HG02981 (cell line): ENCODE data around the gene NCBP3.

Experiments
- ATAC-seq: cut with Tn5 transposase; IDR thresholded peaks from one replicate; pipeline ENCODE4 v1.9.1; 2021; ENCODE audit warnings: mild to moderate bottlenecking, moderate library complexity; ENCODE audit not compliant: unreplicated experiment

The NCBP3 gene

DNA sequence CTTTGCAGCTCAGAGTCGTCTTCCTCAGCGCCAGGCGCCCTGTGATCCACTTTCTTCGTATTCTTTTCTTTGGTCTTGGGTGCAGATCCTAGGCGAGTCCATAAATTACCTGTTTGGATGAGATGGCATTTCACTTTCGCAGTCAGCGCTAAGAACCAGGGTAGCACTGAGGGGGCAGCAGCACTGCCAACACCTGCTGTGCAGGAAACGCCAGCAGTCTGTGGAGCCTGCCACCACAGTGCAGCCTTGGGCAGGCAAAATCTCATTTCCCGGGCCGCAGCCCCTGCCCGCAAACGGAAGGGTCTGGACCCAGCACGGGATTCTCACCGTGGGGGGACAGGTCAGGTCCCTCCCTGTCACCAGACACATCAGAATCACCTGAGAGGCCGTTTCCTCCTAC lies 32.9 kb downstream of the NCBP3 start:
- ATAC-seq, result no peak

DNA sequence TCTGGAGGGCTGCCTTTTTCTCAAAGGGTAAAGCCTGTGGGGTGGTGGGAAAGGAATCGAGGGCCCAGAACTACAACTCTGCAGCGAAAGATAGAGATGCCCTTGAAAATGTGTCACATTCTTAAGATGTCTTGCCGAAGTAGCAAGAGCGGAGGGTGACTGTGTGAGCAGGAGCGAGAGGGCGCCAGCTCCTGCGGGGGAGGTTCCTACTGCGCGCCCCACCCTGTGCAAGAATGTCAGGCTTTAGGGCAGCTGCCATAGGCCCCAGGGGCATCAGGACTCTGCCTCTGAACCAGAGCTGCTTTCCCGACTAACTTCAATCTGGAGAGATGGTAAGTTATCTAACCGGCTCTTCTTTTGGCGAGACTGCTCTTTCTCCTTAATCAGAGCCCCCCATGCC lies 33.3 kb downstream of the NCBP3 start:
- ATAC-seq, result no peak

DNA sequence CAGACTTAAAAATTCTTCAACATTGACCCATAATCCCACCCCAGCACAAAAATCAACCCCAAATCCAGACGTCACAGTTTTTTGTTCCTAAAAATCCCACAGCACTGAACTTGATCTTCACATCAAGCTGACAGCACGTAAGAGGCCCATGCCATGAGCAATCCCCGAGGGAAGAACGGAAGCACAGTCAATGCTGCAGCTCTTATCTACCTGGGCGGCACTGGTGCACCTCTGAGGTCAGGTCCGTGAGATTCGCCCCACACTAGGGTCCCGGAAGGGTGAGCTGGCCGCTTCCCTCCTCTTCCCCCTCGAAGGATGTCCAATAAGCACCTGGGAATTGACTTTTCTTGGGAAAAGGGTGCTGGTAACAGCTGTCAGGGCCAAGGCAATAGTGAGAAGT lies 33.8 kb downstream of the NCBP3 start:
- ATAC-seq, result no peak

GRCh38 chr17:3810019-3810418 lies 36.0 kb downstream of the NCBP3 start:
- ATAC-seq, result no peak

DNA sequence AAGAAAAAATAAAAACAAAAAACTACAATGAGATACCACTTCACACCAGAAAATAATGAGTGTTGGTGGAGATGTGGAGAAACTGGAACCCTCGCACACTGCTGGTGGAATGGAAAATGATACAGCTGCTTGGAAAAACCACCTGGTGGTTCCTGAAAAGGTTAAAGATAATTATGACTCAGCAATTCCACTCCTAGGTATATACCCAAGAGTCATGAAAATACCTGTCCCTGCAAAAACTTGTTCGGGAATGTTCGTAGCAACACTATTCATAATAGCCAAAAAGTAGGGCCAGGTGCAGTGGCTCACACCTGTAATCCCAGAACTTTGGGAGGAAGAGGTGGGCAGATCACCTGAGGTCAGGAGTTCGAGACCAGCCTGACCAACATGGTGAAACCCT lies 36.9 kb downstream of the NCBP3 start:
- no peak for ATAC-seq

- ATAC-seq, result no peak
These were observed 37.3 kb downstream of the NCBP3 start for GRCh38 chr17:3808701-3809100.

GRCh38 chr17:3805581-3805980 lies 40.5 kb downstream of the NCBP3 start:
- no peak for ATAC-seq

DNA sequence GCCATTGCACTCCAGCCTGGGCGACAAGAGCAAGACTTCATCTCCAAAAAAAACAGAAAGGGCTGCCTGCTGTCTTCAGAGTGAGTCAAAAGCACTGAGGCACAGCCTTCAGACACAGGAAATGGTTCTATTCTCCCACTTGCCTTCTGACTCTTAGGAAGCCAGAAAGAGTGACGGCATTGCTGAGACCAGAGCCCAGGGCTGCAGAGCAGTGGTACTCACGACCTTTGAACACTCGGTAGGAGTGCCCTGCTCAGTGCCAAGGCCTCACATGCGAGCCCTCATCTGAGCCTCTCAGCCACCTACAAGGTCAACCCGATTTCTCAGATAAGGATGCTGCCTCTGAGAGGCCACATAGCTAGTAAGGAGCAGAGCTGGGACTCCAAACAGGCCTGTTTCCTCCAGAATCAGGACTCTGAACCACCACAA lies 41.5 kb downstream of the NCBP3 start:
- ATAC-seq, result peak; percentile 69

GRCh38 chr17:3803308-3803640 lies 42.8 kb downstream of the NCBP3 start:
- ATAC-seq, result no peak

- ATAC-seq, result no peak
These were observed 43.4 kb downstream of the NCBP3 start for GRCh38 chr17:3802461-3803307.

DNA sequence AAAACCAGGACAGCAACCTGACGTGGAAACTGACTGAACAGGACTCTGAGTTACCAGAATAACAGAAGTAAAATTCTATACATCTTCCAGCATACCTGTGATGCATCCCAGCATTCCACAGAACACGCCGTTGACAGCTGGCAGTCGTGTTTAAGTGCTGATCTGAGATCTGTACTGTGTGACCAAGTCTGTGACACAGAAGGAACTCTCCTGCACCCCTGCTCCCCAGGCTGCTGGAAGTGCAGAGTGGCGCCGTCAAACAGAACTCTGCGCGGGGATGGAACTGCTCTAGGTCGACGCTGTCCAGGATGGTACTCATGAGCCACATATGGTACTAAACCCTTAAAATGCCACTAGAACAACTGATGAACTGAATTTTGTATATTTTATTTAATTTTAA lies 44.3 kb downstream of the NCBP3 start:
- no peak for ATAC-seq

GRCh38 chr17:3801347-3801746 lies 44.7 kb downstream of the NCBP3 start:
- no peak for ATAC-seq

DNA sequence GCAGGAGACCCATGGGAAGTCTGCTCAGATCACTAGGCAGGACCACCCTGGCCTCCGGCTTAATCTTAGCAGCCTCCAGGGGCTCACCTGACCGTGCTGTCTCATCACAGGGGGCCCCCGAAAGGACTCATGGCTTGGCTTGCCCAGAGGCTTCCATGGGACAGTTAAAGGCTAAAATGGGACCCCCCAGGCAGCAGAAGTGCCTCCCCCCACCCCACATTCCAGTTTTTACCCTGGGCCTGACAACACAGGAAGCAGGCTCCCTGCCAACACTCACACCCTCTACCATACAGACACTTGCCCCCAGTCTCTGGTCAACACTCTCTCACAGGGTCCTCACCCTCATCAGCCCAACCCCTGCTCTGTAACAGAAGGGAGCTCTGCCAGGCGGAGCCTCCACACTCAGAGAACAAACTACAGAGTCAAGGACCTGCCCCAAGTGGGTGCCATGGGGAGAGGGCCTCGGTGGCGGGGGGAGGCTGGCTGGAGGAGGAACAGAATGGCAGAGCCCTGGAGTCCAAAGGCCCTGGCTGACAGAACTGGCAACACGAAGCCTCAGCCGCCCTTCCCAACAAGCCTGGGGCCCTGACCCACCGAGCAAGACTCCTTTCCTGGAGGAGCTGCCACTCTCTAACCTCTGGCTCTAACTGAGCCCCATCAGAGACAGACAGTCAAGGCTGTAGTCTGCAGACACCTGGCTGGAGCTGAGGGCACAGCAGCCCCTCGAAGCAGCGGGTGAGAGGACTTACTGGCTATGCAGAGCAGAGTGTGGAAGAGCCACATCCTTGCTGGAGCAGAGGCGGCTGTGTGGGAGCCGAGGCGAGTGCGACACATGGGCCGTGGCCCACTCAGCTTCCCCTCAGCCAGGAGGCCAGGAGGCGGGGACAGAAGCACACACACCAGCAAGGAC lies 45.4 kb downstream of the NCBP3 start, which contains the start of gene ITGAE:
Gene ITGAE (minus strand): TSS at position 827 of the 910 bp plus-strand sequence. CDS start 44 bp downstream, at position 783.
- ATAC-seq, result no peak

DNA sequence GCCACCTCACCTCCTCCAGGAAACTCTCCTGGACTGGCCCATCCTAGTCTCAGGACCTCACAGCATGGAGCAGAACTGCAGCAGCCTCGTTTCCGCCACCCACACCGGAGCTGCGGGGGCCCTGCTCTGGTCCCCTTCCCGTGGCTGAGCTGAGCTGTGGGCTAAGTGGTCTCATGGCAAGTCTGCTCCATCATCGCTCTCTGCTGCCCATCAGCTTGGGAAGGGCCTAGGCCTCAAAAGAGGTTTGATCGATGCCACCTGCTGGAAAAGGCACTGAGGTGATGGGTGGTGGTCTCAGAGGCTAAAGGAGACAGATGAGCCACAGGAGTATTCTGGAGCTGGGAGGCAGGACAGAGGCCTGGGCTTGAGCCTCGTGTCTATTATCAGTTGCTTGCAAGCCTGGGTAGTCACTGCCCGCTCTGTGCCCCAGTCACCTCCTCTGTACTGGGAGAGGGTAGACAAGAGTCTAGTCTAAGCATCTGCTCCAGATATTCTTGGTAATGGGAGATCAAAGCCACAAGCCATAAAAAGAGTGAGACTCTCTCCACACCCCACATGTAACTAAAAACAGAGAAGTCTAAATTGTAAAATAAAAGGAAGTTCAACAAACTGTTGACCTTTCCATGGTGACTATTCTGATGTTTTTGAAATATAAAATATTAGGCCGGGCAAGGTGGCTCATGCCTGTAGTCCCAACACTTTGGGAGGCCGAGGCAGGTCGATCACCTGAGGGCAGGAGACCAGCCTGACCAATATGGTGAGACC lies 46.7 kb downstream of the NCBP3 start:
- ATAC-seq, result no peak

GRCh38 chr17:3798273-3799180 lies 47.5 kb downstream of the NCBP3 start:
- no peak for ATAC-seq

DNA sequence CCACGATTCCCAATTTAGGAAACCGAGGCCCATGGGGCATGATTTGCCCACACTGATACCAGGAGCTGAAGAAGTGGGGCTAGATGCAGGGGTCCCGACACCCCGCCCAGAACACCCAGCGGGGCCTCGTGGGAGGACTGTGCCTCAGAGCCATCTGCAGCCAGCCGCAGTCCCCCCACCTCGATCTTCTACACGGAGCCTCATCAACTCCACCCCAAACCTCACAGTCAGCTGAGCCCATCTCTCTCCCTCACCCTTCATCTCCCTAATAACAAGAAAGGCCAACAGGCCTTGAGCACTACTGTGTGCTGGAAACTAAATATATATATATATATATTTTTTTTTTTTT lies 49.2 kb downstream of the NCBP3 start:
- ATAC-seq, result peak; percentile 13

GRCh38 chr17:3796110-3796821 lies 49.8 kb downstream of the NCBP3 start:
- ATAC-seq, result peak; percentile 83

DNA sequence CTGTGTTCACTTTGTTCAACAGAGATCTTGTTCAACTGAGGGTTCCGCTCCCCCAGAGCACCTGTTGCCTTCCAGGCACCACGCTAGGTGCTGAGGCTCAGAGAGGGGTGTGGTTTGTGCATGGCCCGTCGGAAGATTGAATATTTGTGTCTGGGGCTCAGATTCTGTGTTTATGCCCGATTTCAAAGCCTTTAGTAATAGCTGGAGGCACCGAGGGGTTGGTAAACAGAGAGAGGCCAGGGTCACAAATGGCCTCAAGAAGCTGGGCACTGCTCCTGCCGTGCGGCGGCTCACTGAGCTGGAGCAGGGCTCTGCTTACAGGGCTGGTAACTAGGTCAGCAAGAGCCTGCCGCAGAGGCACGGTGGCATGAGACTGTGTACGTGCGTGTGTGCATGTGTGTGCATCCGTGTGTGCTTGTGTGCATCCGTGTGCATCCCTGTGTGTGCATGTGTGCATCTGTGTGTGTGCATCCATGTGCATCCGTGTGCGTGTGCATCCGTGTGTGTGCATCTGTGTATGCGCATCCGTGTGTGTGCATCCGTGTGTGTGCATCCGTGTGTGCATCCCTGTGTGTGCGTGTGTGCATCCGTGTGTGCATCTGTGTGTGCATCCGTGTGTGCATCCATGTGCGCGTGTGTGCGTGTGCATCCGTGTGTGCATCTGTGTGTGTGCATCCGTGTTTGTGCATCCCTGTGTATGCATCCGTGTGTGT lies 50.5 kb downstream of the NCBP3 start:
- ATAC-seq, result no peak
